GM12865 (cell line): Measurements from ENCODE around the gene ETV6.

ENCODE experiments used
- DNase-seq: peaks from one replicate; pipeline ENCODE4 v3.0.0; 2010; ENCODE audit warnings: low read depth
- H3K4me3 ChIP-seq: 2 replicates; pipeline ENCODE4 v1.5.1; 2011; ENCODE audit warnings: mild to moderate bottlenecking, low read depth, low read length, control low read depth
- TF ChIP-seq, protein P1 (sequence below): IDR thresholded peaks from 2 replicates; pipeline ENCODE4 v1.5.1; 2011; ENCODE audit warnings: low read length, control low read depth, low read depth, inconsistent platforms; ENCODE audit not compliant: insufficient read depth; ENCODE audit errors: missing control alignments

Gene ETV6

DNA sequence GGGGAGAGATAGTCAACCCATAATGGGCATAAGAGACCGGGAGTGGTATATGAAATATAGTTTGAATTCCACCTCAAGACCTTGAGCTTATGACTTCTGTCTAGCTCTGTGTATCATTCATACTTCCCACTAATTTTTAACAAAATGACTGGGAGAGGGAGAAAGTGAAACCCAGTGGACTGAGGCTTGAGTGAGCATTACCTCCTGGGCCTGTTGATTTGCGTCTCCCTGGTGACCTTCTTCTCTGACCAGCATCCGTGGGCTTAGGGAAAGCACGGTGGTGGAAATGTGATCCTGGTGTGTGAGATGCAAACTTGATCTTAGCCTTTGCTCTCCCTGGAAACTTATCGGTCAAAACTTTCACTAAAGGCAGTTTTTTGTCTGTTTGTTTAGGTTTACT, 213.3 kb downstream of the ETV6 start:
- TF ChIP-seq, protein P1, sequence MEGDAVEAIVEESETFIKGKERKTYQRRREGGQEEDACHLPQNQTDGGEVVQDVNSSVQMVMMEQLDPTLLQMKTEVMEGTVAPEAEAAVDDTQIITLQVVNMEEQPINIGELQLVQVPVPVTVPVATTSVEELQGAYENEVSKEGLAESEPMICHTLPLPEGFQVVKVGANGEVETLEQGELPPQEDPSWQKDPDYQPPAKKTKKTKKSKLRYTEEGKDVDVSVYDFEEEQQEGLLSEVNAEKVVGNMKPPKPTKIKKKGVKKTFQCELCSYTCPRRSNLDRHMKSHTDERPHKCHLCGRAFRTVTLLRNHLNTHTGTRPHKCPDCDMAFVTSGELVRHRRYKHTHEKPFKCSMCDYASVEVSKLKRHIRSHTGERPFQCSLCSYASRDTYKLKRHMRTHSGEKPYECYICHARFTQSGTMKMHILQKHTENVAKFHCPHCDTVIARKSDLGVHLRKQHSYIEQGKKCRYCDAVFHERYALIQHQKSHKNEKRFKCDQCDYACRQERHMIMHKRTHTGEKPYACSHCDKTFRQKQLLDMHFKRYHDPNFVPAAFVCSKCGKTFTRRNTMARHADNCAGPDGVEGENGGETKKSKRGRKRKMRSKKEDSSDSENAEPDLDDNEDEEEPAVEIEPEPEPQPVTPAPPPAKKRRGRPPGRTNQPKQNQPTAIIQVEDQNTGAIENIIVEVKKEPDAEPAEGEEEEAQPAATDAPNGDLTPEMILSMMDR: no peak

DNA sequence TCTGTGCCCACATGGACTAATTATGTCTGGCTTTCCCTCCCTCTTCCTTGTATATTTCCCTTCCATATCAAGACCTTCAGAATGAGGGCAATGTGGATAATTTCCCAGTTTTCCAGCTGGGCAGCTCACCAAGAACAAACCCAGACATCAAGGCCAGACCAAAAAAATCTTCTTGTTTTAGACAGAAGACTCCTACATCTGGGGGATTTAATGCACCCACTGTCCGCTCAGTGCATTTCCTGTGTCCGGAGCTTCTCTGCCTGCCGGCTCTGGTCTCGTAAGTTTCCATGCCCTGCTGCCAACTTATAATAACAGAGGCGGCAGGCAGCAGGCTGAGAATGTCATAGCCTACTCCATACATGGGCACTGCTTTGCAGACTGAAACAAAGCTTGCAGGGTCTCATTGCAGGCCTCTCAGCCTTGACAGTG, 214.0 kb downstream of the ETV6 start:
- DNase-seq: no peak
- H3K4me3 ChIP-seq: no peak overlapping the region
- TF ChIP-seq, protein P1: no peak

More for the DNA sequence above, 213.3 kb downstream of the ETV6 start:
- peak; percentile 69 for DNase-seq
- H3K4me3 ChIP-seq: no peak overlapping the region

DNA sequence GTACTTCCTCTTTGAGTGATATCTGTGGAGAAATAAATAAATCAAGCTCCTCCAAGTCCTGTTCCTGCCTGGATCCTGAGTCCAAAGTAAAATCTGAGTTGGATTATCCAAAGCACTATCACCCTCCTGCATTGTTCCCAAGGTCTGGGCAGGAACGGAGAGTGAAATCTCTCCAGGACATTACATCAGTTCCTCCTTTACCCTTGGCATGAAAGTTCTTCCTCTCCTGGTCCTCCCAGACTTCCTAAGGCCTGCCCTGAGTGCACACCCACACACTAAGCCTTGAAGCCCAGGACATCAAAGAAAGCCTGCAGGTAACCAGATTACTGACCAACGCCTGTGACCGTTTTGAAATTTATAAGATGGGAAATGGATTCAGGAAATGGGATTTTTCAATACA, 214.5 kb downstream of the ETV6 start:
- DNase-seq: no peak
- no peak overlapping the region for H3K4me3 ChIP-seq
- TF ChIP-seq, protein P1: no peak

DNA sequence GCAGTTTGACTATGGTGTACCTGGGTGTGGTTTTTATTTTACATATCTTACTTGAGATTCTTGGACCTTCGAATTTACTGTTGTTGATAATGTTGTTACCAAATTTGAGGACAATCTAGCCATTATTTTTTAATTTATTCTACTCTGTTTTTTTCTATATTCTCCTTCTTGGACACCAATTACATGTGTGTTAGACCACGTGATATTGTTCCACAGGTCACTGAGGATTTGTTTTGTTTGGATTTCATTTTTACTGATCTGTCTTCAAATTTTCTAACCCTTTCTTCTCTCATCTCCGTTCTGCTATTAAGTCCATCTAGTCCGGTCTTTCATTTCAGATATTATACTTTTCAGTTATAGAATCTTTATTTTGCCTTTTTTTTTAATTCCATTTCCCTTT, 216.3 kb downstream of the ETV6 start:
- TF ChIP-seq, protein P1: no peak
- no peak overlapping the region for H3K4me3 ChIP-seq
- DNase-seq: no peak

DNA sequence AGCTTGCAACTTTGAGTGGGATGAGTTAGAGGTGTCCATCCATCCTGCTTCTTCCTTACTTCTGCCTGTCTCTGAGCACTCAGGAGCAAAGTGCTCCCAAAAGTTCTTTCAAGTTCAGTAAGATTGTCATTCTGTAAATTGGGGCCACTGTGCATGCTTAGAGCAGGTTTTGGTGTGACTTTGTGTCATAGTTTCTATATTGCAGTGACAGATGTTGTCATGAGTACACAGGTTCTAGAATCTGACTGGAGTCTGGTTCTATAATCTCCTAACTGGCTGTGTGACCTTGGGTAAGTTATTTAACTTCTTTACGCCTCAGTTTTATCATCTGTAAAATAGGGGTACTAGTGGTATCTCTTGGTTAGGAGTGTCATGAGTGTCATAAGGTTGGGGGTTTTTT, 218.6 kb downstream of the ETV6 start:
- no peak for DNase-seq
- TF ChIP-seq, protein P1: no peak
- H3K4me3 ChIP-seq: no peak overlapping the region

DNA sequence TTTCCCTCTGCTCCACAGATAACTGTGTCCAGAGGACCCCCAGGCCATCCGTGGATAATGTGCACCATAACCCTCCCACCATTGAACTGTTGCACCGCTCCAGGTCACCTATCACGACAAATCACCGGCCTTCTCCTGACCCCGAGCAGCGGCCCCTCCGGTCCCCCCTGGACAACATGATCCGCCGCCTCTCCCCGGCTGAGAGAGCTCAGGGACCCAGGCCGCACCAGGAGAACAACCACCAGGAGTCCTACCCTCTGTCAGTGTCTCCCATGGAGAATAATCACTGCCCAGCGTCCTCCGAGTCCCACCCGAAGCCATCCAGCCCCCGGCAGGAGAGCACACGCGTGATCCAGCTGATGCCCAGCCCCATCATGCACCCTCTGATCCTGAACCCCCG, 219.9 kb downstream of the ETV6 start:
- DNase-seq: no peak
- H3K4me3 ChIP-seq: no peak overlapping the region
- TF ChIP-seq, protein P1: no peak

DNA sequence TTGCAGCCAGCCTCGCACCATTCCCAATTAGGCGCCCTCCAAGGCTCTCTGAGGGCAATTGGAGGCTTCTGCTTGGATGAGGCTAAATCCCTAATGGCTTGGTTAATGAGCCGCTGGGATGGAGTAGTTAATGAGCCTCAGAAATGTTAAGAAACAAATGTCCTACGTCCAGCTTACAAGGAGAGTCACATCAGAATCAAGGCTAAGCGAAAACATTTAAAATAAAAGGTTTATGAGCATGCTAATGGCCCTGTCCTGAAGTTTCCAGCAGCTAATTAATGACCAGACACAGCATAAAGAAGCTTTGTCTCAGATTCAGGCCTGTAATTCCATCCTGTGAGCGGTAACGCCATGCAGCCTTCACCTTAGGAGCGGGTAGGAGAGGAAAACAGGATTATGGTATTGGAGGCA, 220.6 kb downstream of the ETV6 start:
- H3K4me3 ChIP-seq: no peak overlapping the region
- DNase-seq: no peak
- TF ChIP-seq, protein P1: no peak
